ENCODE measurements around the gene FBXL20. TPM values are rescaled to one million over a fixed set of nuclear protein-coding genes. Genes with fewer than 3 reads are reported as not detected.

Gene FBXL20
- total RNA-seq, 1 experiment from 2014 or later = 9.9 TPM

DNA sequence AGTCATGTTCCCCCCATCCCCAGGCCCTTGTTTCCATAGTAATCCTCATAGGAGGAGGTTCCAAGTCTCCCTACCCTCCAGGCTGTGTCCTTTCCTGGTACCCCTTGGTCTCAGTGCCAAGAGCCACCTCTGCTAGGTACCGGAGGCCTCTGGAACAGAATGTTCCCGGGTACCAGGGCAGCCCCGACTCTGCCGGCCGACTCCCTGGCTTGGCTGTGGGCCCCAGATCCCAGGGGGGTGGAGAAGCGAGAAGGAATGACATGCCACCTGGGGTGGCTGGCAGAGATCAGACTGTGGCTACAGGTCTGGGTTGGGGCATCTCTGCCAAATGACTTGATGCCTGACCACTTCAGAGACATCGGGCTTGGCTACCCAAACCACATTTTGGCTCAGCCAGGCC lies 179.3 kb downstream of the FBXL20 start:
- ChIA-PET CTCF (interaction anchor here (1.2 kb wide), 1 partner anchor 58 kb away, joined by 3 read pairs; no protein-coding TSS in a partner anchor), POLR2A (no interaction called here)
- BruUV-seq (replicated peaks) = no TSS peak
- TF ChIP-seq, protein P1, sequence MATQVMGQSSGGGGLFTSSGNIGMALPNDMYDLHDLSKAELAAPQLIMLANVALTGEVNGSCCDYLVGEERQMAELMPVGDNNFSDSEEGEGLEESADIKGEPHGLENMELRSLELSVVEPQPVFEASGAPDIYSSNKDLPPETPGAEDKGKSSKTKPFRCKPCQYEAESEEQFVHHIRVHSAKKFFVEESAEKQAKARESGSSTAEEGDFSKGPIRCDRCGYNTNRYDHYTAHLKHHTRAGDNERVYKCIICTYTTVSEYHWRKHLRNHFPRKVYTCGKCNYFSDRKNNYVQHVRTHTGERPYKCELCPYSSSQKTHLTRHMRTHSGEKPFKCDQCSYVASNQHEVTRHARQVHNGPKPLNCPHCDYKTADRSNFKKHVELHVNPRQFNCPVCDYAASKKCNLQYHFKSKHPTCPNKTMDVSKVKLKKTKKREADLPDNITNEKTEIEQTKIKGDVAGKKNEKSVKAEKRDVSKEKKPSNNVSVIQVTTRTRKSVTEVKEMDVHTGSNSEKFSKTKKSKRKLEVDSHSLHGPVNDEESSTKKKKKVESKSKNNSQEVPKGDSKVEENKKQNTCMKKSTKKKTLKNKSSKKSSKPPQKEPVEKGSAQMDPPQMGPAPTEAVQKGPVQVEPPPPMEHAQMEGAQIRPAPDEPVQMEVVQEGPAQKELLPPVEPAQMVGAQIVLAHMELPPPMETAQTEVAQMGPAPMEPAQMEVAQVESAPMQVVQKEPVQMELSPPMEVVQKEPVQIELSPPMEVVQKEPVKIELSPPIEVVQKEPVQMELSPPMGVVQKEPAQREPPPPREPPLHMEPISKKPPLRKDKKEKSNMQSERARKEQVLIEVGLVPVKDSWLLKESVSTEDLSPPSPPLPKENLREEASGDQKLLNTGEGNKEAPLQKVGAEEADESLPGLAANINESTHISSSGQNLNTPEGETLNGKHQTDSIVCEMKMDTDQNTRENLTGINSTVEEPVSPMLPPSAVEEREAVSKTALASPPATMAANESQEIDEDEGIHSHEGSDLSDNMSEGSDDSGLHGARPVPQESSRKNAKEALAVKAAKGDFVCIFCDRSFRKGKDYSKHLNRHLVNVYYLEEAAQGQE (IDR thresholded peaks at IDR 0.05; ENCODE audit: insufficient read depth in 1 of 2, low read depth in 2 of 2, low read length in 1 of 2) = no peak
- TF ChIP-seq SIN3A (IDR thresholded peaks at IDR 0.05; ENCODE audit: borderline replicate concordance, insufficient read depth, low read depth, low read length) (no peak), TCF7L2 (IDR thresholded peaks at IDR 0.05; ENCODE audit: low read depth, low read length) (no peak), POLR2AphosphoS5 (IDR thresholded peaks at IDR 0.05; ENCODE audit: low read depth, low read length) (no peak)
- TF ChIP-seq, protein P2, sequence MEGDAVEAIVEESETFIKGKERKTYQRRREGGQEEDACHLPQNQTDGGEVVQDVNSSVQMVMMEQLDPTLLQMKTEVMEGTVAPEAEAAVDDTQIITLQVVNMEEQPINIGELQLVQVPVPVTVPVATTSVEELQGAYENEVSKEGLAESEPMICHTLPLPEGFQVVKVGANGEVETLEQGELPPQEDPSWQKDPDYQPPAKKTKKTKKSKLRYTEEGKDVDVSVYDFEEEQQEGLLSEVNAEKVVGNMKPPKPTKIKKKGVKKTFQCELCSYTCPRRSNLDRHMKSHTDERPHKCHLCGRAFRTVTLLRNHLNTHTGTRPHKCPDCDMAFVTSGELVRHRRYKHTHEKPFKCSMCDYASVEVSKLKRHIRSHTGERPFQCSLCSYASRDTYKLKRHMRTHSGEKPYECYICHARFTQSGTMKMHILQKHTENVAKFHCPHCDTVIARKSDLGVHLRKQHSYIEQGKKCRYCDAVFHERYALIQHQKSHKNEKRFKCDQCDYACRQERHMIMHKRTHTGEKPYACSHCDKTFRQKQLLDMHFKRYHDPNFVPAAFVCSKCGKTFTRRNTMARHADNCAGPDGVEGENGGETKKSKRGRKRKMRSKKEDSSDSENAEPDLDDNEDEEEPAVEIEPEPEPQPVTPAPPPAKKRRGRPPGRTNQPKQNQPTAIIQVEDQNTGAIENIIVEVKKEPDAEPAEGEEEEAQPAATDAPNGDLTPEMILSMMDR (IDR thresholded peaks at IDR 0.05) = no peak
- intact Hi-C loops (cut with micrococcal nuclease; ENCODE audit: unreplicated experiment) = no loop called here
- ATAC-seq = no peak
- no peaks in the 10 kb centered on the region; the same call in 1 of the 2 replicates for H3K27me3 ChIP-seq (ENCODE audit: control insufficient read depth, insufficient read depth, low read length)
- in situ Hi-C loops (cut with HindIII; ENCODE audit: low pct_unique_long_range_greater_than_20kb, low sequenced_read_pairs) = no loop called here
- H3K4me3 ChIP-seq (ENCODE audit: low read depth in 2 of 2, low read length in 2 of 2) = no peak overlapping the region
- no peak for DNase-seq (ENCODE audit: low read depth, low spot score)
- no peaks in the 10 kb centered on the region for H3K4me1 ChIP-seq (ENCODE audit: control insufficient read depth, insufficient read depth, low read length)
- H3K27ac ChIP-seq (ENCODE audit: low read length) = no peak overlapping the region
- H3K36me3 ChIP-seq (ENCODE audit: control insufficient read depth, insufficient read depth, low read length) = no peaks in the 10 kb centered on the region
- H3K9me3 ChIP-seq (ENCODE audit: control insufficient read depth, insufficient read depth, low read depth, low read length) = no peaks in the 10 kb centered on the region

DNA sequence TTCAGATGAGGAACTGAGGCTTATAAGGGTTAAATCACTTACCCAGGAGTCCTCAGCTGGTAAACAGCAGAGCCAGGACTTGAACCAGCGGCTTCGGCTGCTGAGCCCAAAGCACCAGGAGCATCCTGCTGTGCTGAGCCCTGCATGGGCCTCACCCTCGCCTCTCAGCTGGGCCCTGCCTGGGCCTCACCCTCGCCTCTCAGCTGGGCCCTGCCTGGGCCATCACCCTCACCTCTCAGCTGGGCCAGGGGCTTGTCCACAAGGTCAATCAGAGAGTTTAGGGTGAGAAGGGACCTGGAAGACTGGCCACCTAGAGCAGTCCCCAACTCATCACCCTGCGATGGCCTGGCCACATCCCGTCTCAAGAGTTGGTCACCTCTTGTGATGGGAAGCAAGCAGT lies 179.9 kb downstream of the FBXL20 start:
- Histone ChIP-seq H3K4me1 (ENCODE audit: control insufficient read depth, insufficient read depth, low read length) (no peaks in the 10 kb centered on the region), H3K9me3 (ENCODE audit: control insufficient read depth, insufficient read depth, low read depth, low read length) (no peaks in the 10 kb centered on the region), H3K27me3 (ENCODE audit: control insufficient read depth, insufficient read depth, low read length) (no peaks in the 10 kb centered on the region; the same call in 1 of the 2 replicates), H3K27ac (ENCODE audit: low read length) (no peak overlapping the region), H3K4me3 (ENCODE audit: low read depth in 2 of 2, low read length in 2 of 2) (no peak overlapping the region), H3K36me3 (ENCODE audit: control insufficient read depth, insufficient read depth, low read length) (no peaks in the 10 kb centered on the region)
- in situ Hi-C loops (cut with HindIII; ENCODE audit: low pct_unique_long_range_greater_than_20kb, low sequenced_read_pairs) = no loop called here
- no peak for DNase-seq (ENCODE audit: low read depth, low spot score)
- intact Hi-C loops (cut with micrococcal nuclease; ENCODE audit: unreplicated experiment) = no loop called here
- POLR2A ChIA-PET = no interaction called here
- BruUV-seq (replicated peaks) = no TSS peak
- CTCF ChIA-PET = no interaction called here
- TF ChIP-seq SIN3A (IDR thresholded peaks at IDR 0.05; ENCODE audit: borderline replicate concordance, insufficient read depth, low read depth, low read length) = no peak
- no peak for ATAC-seq

DNA sequence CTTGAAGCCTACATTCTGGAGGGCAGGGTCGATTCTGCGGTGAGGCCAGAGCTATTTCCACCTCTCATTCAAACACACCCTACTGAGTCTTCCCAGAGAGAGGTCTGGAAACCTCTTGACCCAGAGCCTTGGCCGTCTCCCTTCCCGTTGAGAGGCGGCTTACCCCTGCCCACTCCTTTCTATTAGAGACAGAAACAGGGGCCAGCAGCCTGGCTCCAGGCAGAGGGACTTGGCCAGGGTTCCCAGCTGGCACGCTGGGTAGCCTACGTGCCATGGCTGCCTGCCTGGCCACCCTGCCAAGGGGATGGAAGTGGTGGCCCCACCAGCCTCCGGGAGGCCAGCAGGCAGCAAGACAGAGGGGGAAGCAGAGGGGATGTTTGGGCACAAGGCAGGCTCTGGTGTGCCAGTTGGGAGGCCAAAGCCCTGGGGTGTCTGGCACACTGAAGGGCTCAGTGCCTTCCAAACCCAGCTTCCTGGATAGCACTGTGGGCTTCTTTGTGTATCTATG lies 181.7 kb downstream of the FBXL20 start:
- CTCF ChIA-PET = interaction anchor here (0.8 kb wide), 1 partner anchor 15 kb away, joined by 8 read pairs; no protein-coding TSS in a partner anchor
- ATAC-seq = no peak

More for the DNA sequence above, 181.7 kb downstream of the FBXL20 start:
- DNase-seq (ENCODE audit: low read depth, low spot score) = no peak
- H3K27me3 ChIP-seq (ENCODE audit: control insufficient read depth, insufficient read depth, low read length) = no peaks in the 10 kb centered on the region
- no peaks in the 10 kb centered on the region for H3K9me3 ChIP-seq (ENCODE audit: control insufficient read depth, insufficient read depth, low read depth, low read length)
- no peak overlapping the region for H3K27ac ChIP-seq (ENCODE audit: low read length)
- H3K4me1 ChIP-seq (ENCODE audit: control insufficient read depth, insufficient read depth, low read length) = no peaks in the 10 kb centered on the region
- POLR2A ChIA-PET = interaction anchor here (0.6 kb wide), 1 partner anchor 9 kb away, joined by 6 read pairs; no protein-coding TSS in a partner anchor
- in situ Hi-C loops (cut with HindIII; ENCODE audit: low pct_unique_long_range_greater_than_20kb, low sequenced_read_pairs) = no loop called here
- TF ChIP-seq SIN3A (IDR thresholded peaks at IDR 0.05; ENCODE audit: borderline replicate concordance, insufficient read depth, low read depth, low read length) (no peak), POLR2AphosphoS5 (IDR thresholded peaks at IDR 0.05; ENCODE audit: low read depth, low read length) (no peak), TCF7L2 (IDR thresholded peaks at IDR 0.05; ENCODE audit: low read depth, low read length) (no peak)
- TF ChIP-seq, protein P1 (IDR thresholded peaks at IDR 0.05; ENCODE audit: insufficient read depth in 1 of 2, low read depth in 2 of 2, low read length in 1 of 2) = no peak
- TF ChIP-seq, protein P2 (IDR thresholded peaks at IDR 0.05) = no peak
- H3K36me3 ChIP-seq (ENCODE audit: control insufficient read depth, insufficient read depth, low read length) = no peaks in the 10 kb centered on the region
- H3K4me3 ChIP-seq (ENCODE audit: low read depth in 2 of 2, low read length in 2 of 2) = no peak overlapping the region
- intact Hi-C loops (cut with micrococcal nuclease; ENCODE audit: unreplicated experiment) = no loop called here
- BruUV-seq (replicated peaks) = no TSS peak
